Head of caudate nucleus (tissue), 42 donors: ENCODE data around the gene COA3.
"Not testable (repeated sequence)": the region's sequence is repeated elsewhere in the genome, so short reads cannot be mapped to it uniquely, and the experiment has no call there.

Source experiments
- DNase-seq, 42 donors: peaks; one replicate each; pipeline versions ENCODE4 v3.0.0 to v3.0.0-alpha.2; 2020 to 2021; ENCODE audit warnings: mixed read lengths in 7 of 42
- intact Hi-C: fragments of 100-400 bp; cut with DNase I; formaldehyde crosslinking; loops from one replicate; pipeline ENCODE4 v1.15.0; 2022

COA3 gene

GRCh38 chr17:42768006-42768405 lies 30.5 kb downstream of the COA3 start:
- intact Hi-C loops, DNase-seq: not testable (repeated sequence)

- intact Hi-C loops = no loop called here
- no peak for DNase-seq
These were observed 31.0 kb downstream of the COA3 start for GRCh38 chr17:42767512-42767911.

- DNase-seq = no peak
- intact Hi-C loops = no loop called here
These were observed 32.4 kb downstream of the COA3 start for GRCh38 chr17:42766124-42766523.

GRCh38 chr17:42761638-42762037 lies 36.9 kb downstream of the COA3 start:
- intact Hi-C loops = loop anchor here (5.0 kb wide), 1 partner anchor 39 kb away; no protein-coding TSS in a partner anchor
- DNase-seq = no peak

- peak in 2 of 42 donors; percentile 32 to 35 for DNase-seq
- intact Hi-C loops = loop anchor here (5.0 kb wide), 1 partner anchor 39 kb away; no protein-coding TSS in a partner anchor
These were observed 37.6 kb downstream of the COA3 start, which contains the start of gene RAMP2 for GRCh38 chr17:42760652-42761581. Gene RAMP2 (plus strand): TSS chr17:42761227. CDS start chr17:42761262, 35 bp downstream.

GRCh38 chr17:42759982-42760651 lies 38.4 kb downstream of the COA3 start:
- no peak for DNase-seq
- intact Hi-C loops = loop anchor here (5.0 kb wide), 1 partner anchor 38 kb away; no protein-coding TSS in a partner anchor

- intact Hi-C loops = no loop called here
These were observed 43.7 kb downstream of the COA3 start for GRCh38 chr17:42754782-42755181.

GRCh38 chr17:42751628-42752027 lies 46.9 kb downstream of the COA3 start:
- intact Hi-C loops = no loop called here
- no peak for DNase-seq

More at GRCh38 chr17:42754782-42755181, 43.7 kb downstream of the COA3 start:
- no peak for DNase-seq

- intact Hi-C loops = no loop called here
- DNase-seq = no peak
These were observed 47.7 kb downstream of the COA3 start for GRCh38 chr17:42750739-42751344.

GRCh38 chr17:42748908-42749798 lies 49.4 kb downstream of the COA3 start:
- intact Hi-C loops = no loop called here
- no peak for DNase-seq

GRCh38 chr17:42748202-42748907 lies 50.1 kb downstream of the COA3 start:
- DNase-seq = no peak
- intact Hi-C loops = no loop called here
